ENCODE results near the gene HYLS1.

GRCh38 chr11:125946712-125947418 is 59.4 kb downstream of the HYLS1 start:
- TF ChIP-seq POLR2AphosphoS5 (IDR thresholded peaks at IDR 0.05; ENCODE audit: low read depth, low read length), result no peak
- TF ChIP-seq POLR2A (IDR thresholded peaks at IDR 0.05; ENCODE audit: low read depth, low read length), result no peak
